Tibial nerve (tissue), 4 donors: ENCODE measurements around the gene ADGRG1. TPM values are rescaled to one million over a fixed set of nuclear protein-coding genes. Genes with fewer than 3 reads are reported as not detected.

Experiments used
- DNase-seq, 2 donors: peaks; one replicate each; pipeline ENCODE4 v3.0.0-alpha.2; 2019; ENCODE audit warnings: low spot score in 2 of 2
- H3K27ac ChIP-seq, 4 donors: fragments of 200-600 bp; sonication (generic) in 3 of 4; one replicate each; pipeline ENCODE4 v1.5.1; 2017 to 2019; ENCODE audit warnings: mild to moderate bottlenecking in 1 of 4
- H3K27me3 ChIP-seq, 2 donors: fragments of 200-600 bp; sonication (generic) in 1 of 2; one replicate each; pipeline versions ENCODE4 v1.5.1 to v1.6.0; 2017 to 2019
- H3K36me3 ChIP-seq, 3 donors: fragments of 200-600 bp; sonication (generic); one replicate each; pipeline ENCODE4 v1.5.1; 2018 to 2019
- H3K4me1 ChIP-seq, 4 donors: fragments of 200-600 bp; sonication (generic) in 3 of 4; one replicate each; pipeline ENCODE4 v1.5.1; 2017 to 2019
- H3K4me3 ChIP-seq, 4 donors: fragments of 200-600 bp; sonication (generic) in 3 of 4; one replicate each; pipeline ENCODE4 v1.5.1; 2017 to 2019; ENCODE audit warnings: mild to moderate bottlenecking in 1 of 4, moderate library complexity in 1 of 4
- H3K9me3 ChIP-seq, 4 donors: fragments of 200-600 bp; sonication (generic) in 3 of 4; one replicate each; pipeline ENCODE4 v1.5.1; 2017 to 2019
- CTCF ChIP-seq, 5 experiments: fragments of 200-600 bp in 3 of 5; fragments of 450-650 bp in 2 of 5; sonication (generic) in 3 of 5; IDR thresholded peaks; one replicate each; pipeline ENCODE4 v1.5.1; 2016 to 2019; ENCODE audit warnings: antibody characterized with exemption in 5 of 5, mild to moderate bottlenecking in 3 of 5, moderate library complexity in 2 of 5
- EP300 ChIP-seq, 2 donors: sonication (generic); formaldehyde crosslinking; IDR thresholded peaks; one replicate each; pipeline ENCODE4 v1.6.1; 2017; ENCODE audit warnings: antibody characterized with exemption in 2 of 2, mild to moderate bottlenecking in 1 of 2
- POLR2A ChIP-seq, 2 donors: fragments of 450-650 bp; IDR thresholded peaks; one replicate each; pipeline ENCODE4 v1.6.1; 2017; ENCODE audit warnings: antibody characterized with exemption in 2 of 2, mild to moderate bottlenecking in 2 of 2, moderate library complexity in 2 of 2
- WGBS, 2 donors: methylation state at CpG; one replicate each; pipeline ENCODE4 v1.1.5; 2018; 5-methylcytosine and 5-hydroxymethylcytosine counted together
- total RNA-seq, 4 donors: library from RNA; depleted of rRNA; stranded (reverse); fragments of >200 nt; gene quantifications; one replicate each; pipeline ENCODE4 v1.1.0, GENCODE V29; 2016

Gene ADGRG1
- total RNA-seq, 4 donors from 2014 or later, result 9.0 to 59.4 (median 41.8) TPM

GRCh38 chr16:57681950-57682728 lies 53.7 kb downstream of the ADGRG1 start:
- Histone ChIP-seq H3K36me3 (no peaks in the 10 kb centered on the region), H3K27ac (no peak overlapping the region), H3K27me3 (no peaks in the 10 kb centered on the region), H3K9me3 (no peaks in the 10 kb centered on the region), H3K4me3 (no peak overlapping the region), H3K4me1 (no peaks in the 10 kb centered on the region)
- TF ChIP-seq EP300 (IDR thresholded peaks at IDR 0.05) (no peak), POLR2A (IDR thresholded peaks at IDR 0.05) (no peak), CTCF (IDR thresholded peaks at IDR 0.05) (no peak)
- no peak for DNase-seq
- WGBS, 2 donors, result 87% methylated on average over 10 to 13 of the region's 13 CpGs

- H3K36me3 ChIP-seq, result no peaks in the 10 kb centered on the region
- no peak overlapping the region for H3K27ac ChIP-seq
- no peaks in the 10 kb centered on the region for H3K4me1 ChIP-seq
- no peak for DNase-seq
- no peak overlapping the region for H3K4me3 ChIP-seq
- 82 to 87% methylated on average over 11 of the region's 11 CpGs for WGBS, 2 donors
- no peaks in the 10 kb centered on the region for H3K27me3 ChIP-seq
- TF ChIP-seq EP300 (IDR thresholded peaks at IDR 0.05) (no peak), CTCF (IDR thresholded peaks at IDR 0.05) (no peak), POLR2A (IDR thresholded peaks at IDR 0.05) (no peak)
- no peaks in the 10 kb centered on the region for H3K9me3 ChIP-seq
These were observed 54.6 kb downstream of the ADGRG1 start for GRCh38 chr16:57682809-57683635.

- Histone ChIP-seq H3K4me1 (no peaks in the 10 kb centered on the region), H3K27ac (no peak overlapping the region), H3K9me3 (no peaks in the 10 kb centered on the region), H3K27me3 (no peaks in the 10 kb centered on the region), H3K4me3 (no peak overlapping the region), H3K36me3 (no peaks in the 10 kb centered on the region)
- DNase-seq, result no peak
- 80 to 81% methylated on average over 18 of the region's 18 CpGs for WGBS, 2 donors
- TF ChIP-seq CTCF (IDR thresholded peaks at IDR 0.05), result no peak
- no peak for TF ChIP-seq EP300 (IDR thresholded peaks at IDR 0.05)
- TF ChIP-seq POLR2A (IDR thresholded peaks at IDR 0.05), result no peak
These were observed 55.5 kb downstream of the ADGRG1 start for GRCh38 chr16:57683636-57684545.

GRCh38 chr16:57684626-57685358 lies 56.4 kb downstream of the ADGRG1 start:
- H3K4me3 ChIP-seq, result no peak overlapping the region
- no peaks in the 10 kb centered on the region for H3K4me1 ChIP-seq
- TF ChIP-seq POLR2A (IDR thresholded peaks at IDR 0.05), result no peak
- TF ChIP-seq EP300 (IDR thresholded peaks at IDR 0.05), result no peak
- TF ChIP-seq CTCF (IDR thresholded peaks at IDR 0.05), result no peak
- H3K36me3 ChIP-seq, result no peaks in the 10 kb centered on the region
- no peaks in the 10 kb centered on the region for H3K9me3 ChIP-seq
- WGBS, 2 donors, result 92% methylated on average over 8 of the region's 8 CpGs
- DNase-seq, result no peak
- no peak overlapping the region for H3K27ac ChIP-seq
- H3K27me3 ChIP-seq, result no peaks in the 10 kb centered on the region
